ENCODE results near the gene CPNE1. TPM values are rescaled to one million over a fixed set of nuclear protein-coding genes. Genes with fewer than 3 reads are reported as not detected.
"Not testable (repeated sequence)": the region's sequence is repeated elsewhere in the genome, so short reads cannot be mapped to it uniquely, and the experiment has no call there.

Gene CPNE1
- total and polyA plus RNA-seq, 2 donors (not counting 1 experiment from before 2014, with no cell fraction given) = 88.8 to 146 TPM

- Histone ChIP-seq H4K20me1 (ENCODE audit: control insufficient read depth, extremely low read depth, insufficient read depth, low read length) (no peaks in the 10 kb centered on the region), H3K36me3 (ENCODE audit: control insufficient read depth, insufficient read depth, low read length) (peaks cover 18% of the 10 kb centered on the region), H3K27ac (ENCODE audit: insufficient read depth, low read length) (no peak overlapping the region)
Observed at GRCh38 chr20:35709259-35709658, 44.6 kb upstream of the CPNE1 start.

DNA sequence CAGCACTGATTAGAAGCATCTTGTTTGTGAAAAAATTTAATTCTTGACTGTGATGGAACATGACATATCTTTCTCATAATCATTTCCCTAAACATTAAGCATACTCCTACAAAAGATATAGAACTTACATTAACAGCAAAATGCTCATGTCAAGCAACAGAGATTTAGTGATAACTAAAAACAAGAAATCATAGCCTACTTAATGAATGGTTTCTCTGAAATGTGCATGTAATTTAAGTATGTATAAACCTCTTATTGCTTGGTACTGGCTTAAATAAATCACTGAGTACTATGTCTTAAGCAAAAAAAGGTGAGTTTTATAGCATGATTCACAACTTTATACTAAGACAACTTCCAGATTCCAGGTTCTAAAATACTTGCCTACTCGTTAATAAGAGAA is 43.8 kb upstream of the CPNE1 start:
- Histone ChIP-seq H3K4me1 (ENCODE audit: control insufficient read depth, extremely low read depth, insufficient read depth, low read length) (no peaks in the 10 kb centered on the region), H3K4me2 (ENCODE audit: extremely low read depth, insufficient read depth, low read length) (no peak overlapping the region), H3K36me3 (ENCODE audit: control insufficient read depth, insufficient read depth, low read length) (peaks cover 17% of the 10 kb centered on the region), H2AFZ (ENCODE audit: low read length) (no peak overlapping the region), H3K4me3 (replicated peaks in 1 of 4; ENCODE audit: control extremely low read depth in 1 of 4, insufficient read depth in 1 of 4, low read depth in 3 of 4, low read length in 4 of 4) (no peak overlapping the region), H3K9ac (ENCODE audit: insufficient read depth, low read length) (no peak overlapping the region), H3K27me3 (ENCODE audit: control insufficient read depth, insufficient read depth, low read length) (no peaks in the 10 kb centered on the region), H3K9me3 (ENCODE audit: control insufficient read depth, insufficient read depth, low read depth, low read length) (no peaks in the 10 kb centered on the region), H3K79me2 (ENCODE audit: control insufficient read depth, insufficient read depth, low read length) (peaks cover 52% of the 10 kb centered on the region), H4K20me1 (ENCODE audit: control insufficient read depth, extremely low read depth, insufficient read depth, low read length) (no peaks in the 10 kb centered on the region), H3K27ac (ENCODE audit: insufficient read depth, low read length) (no peak overlapping the region)
- no peak for DNase-seq (ENCODE audit: low read depth in 2 of 2)
- TF ChIP-seq EZH2 (IDR thresholded peaks at IDR 0.05; ENCODE audit: low read length, missing control alignments) (no peak), CTCF (conservative IDR thresholded peaks at IDR 0.05 in 1 of 2, IDR thresholded peaks at IDR 0.05 in 1 of 2; ENCODE audit: low read depth in 1 of 2, low read length in 2 of 2) (no peak)

More at GRCh38 chr20:35709259-35709658, 44.6 kb upstream of the CPNE1 start:
- H2AFZ ChIP-seq (ENCODE audit: low read length) = no peak overlapping the region
- H3K4me2 ChIP-seq (ENCODE audit: extremely low read depth, insufficient read depth, low read length) = no peak overlapping the region
- no peak for DNase-seq (ENCODE audit: low read depth in 2 of 2)
- H3K4me1 ChIP-seq (ENCODE audit: control insufficient read depth, extremely low read depth, insufficient read depth, low read length) = no peaks in the 10 kb centered on the region
- H3K9me3 ChIP-seq (ENCODE audit: control insufficient read depth, insufficient read depth, low read depth, low read length) = no peaks in the 10 kb centered on the region
- peaks cover 59% of the 10 kb centered on the region for H3K79me2 ChIP-seq (ENCODE audit: control insufficient read depth, insufficient read depth, low read length)
- no peak overlapping the region for H3K9ac ChIP-seq (ENCODE audit: insufficient read depth, low read length)
- H3K4me3 ChIP-seq (replicated peaks in 1 of 4; ENCODE audit: control extremely low read depth in 1 of 4, insufficient read depth in 1 of 4, low read depth in 3 of 4, low read length in 4 of 4) = no peak overlapping the region
- TF ChIP-seq CTCF (conservative IDR thresholded peaks at IDR 0.05 in 1 of 2, IDR thresholded peaks at IDR 0.05 in 1 of 2; ENCODE audit: low read depth in 1 of 2, low read length in 2 of 2) (no peak), EZH2 (IDR thresholded peaks at IDR 0.05; ENCODE audit: low read length, missing control alignments) (no peak)
- H3K27me3 ChIP-seq (ENCODE audit: control insufficient read depth, insufficient read depth, low read length) = no peaks in the 10 kb centered on the region

GRCh38 chr20:35706591-35707529 is 42.2 kb upstream of the CPNE1 start:
- DNase-seq (ENCODE audit: low read depth in 2 of 2); H2AFZ ChIP-seq (ENCODE audit: low read length); H4K20me1 ChIP-seq (ENCODE audit: control insufficient read depth, extremely low read depth, insufficient read depth, low read length); H3K4me1 ChIP-seq (ENCODE audit: control insufficient read depth, extremely low read depth, insufficient read depth, low read length); H3K27me3 ChIP-seq (ENCODE audit: control insufficient read depth, insufficient read depth, low read length); H3K27ac ChIP-seq (ENCODE audit: insufficient read depth, low read length); H3K4me3 ChIP-seq (replicated peaks in 1 of 4; ENCODE audit: control extremely low read depth in 1 of 4, insufficient read depth in 1 of 4, low read depth in 3 of 4, low read length in 4 of 4); H3K9ac ChIP-seq (ENCODE audit: insufficient read depth, low read length); H3K9me3 ChIP-seq (ENCODE audit: control insufficient read depth, insufficient read depth, low read depth, low read length); H3K4me2 ChIP-seq (ENCODE audit: extremely low read depth, insufficient read depth, low read length): not testable (repeated sequence)
- Histone ChIP-seq H3K79me2 (ENCODE audit: control insufficient read depth, insufficient read depth, low read length) (peaks cover 40% of the 10 kb centered on the region), H3K36me3 (ENCODE audit: control insufficient read depth, insufficient read depth, low read length) (peaks cover 12% of the 10 kb centered on the region)

- not testable (repeated sequence) for H3K4me2 ChIP-seq (ENCODE audit: extremely low read depth, insufficient read depth, low read length); H3K4me1 ChIP-seq (ENCODE audit: control insufficient read depth, extremely low read depth, insufficient read depth, low read length); H3K27me3 ChIP-seq (ENCODE audit: control insufficient read depth, insufficient read depth, low read length); DNase-seq (ENCODE audit: low read depth in 2 of 2); H3K27ac ChIP-seq (ENCODE audit: insufficient read depth, low read length); H3K4me3 ChIP-seq (replicated peaks in 1 of 4; ENCODE audit: control extremely low read depth in 1 of 4, insufficient read depth in 1 of 4, low read depth in 3 of 4, low read length in 4 of 4); H4K20me1 ChIP-seq (ENCODE audit: control insufficient read depth, extremely low read depth, insufficient read depth, low read length); H2AFZ ChIP-seq (ENCODE audit: low read length); H3K9ac ChIP-seq (ENCODE audit: insufficient read depth, low read length); H3K9me3 ChIP-seq (ENCODE audit: control insufficient read depth, insufficient read depth, low read depth, low read length)
- Histone ChIP-seq H3K79me2 (ENCODE audit: control insufficient read depth, insufficient read depth, low read length) (peaks cover 34% of the 10 kb centered on the region), H3K36me3 (ENCODE audit: control insufficient read depth, insufficient read depth, low read length) (peaks cover 16% of the 10 kb centered on the region)
Observed at GRCh38 chr20:35705894-35706293, 41.2 kb upstream of the CPNE1 start.

Measured in fibroblast of lung (primary cell).